Urinary bladder (tissue), 4 donors: ENCODE results near the gene IER3IP1. TPM values are rescaled to one million over a fixed set of nuclear protein-coding genes. Genes with fewer than 3 reads are reported as not detected.

ENCODE experiments used
- DNase-seq: peaks from one replicate; pipeline ENCODE4 v3.0.0-alpha.2; 2015; ENCODE audit errors: extremely low spot score
- H3K27ac ChIP-seq: one replicate; pipeline ENCODE4 v1.5.1; 2013; ENCODE audit warnings: low read depth, mild to moderate bottlenecking, moderate library complexity
- H3K36me3 ChIP-seq: one replicate; pipeline ENCODE4 v1.6.1; 2013; ENCODE audit warnings: mild to moderate bottlenecking, moderate library complexity; ENCODE audit not compliant: insufficient read depth
- H3K4me1 ChIP-seq: one replicate; pipeline ENCODE4 v1.6.1; 2013; ENCODE audit warnings: mild to moderate bottlenecking, moderate library complexity; ENCODE audit not compliant: insufficient read depth
- H3K4me3 ChIP-seq: one replicate; pipeline ENCODE4 v1.5.1; 2013; ENCODE audit warnings: low read depth, low read length
- WGBS: extraction: QIAGEN DNeasy Blood & Tissue Kit; methylation state at CpG from one replicate; pipeline ENCODE4 v1.1.7; 2013; 5-methylcytosine and 5-hydroxymethylcytosine counted together
- polyA plus RNA-seq: library from polyadenylated mRNA; stranded (reverse); fragments of 200-250 nt; gene quantifications from one replicate; pipeline ENCODE4 v1.2.3, GENCODE V29; 2013
- total RNA-seq: library from RNA; depleted of rRNA; stranded (reverse); fragments of >200 nt; gene quantifications from one replicate; pipeline ENCODE4 v1.2.3, GENCODE V29; 2014
- donor health status: healthy with polysubstance abuse.
- donor health status: healthy.

IER3IP1 gene
- total and polyA plus RNA-seq, 2 donors = 12.9 to 31.4 TPM

DNA sequence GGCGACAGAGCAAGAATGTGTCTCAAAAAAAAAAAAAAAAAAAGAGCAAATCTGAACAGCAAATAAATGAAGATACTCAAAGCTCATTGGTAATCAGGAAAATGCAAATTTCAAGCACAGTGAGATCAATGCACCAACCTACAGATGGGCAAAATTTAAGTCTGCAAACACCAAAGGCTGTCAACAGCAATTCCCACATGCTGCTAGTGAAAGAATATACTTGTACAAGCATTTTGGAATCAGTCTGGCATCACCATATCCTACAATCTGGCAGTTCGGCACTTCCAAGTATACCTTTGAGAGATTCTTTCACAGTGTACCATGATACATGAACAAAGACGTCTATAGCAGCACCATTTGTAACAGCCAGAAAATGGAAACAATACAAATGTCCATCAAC lies 30.0 kb downstream of the IER3IP1 start:
- no peak overlapping the region for H3K4me3 ChIP-seq
- DNase-seq = no peak
- H3K4me1 ChIP-seq = no peaks in the 10 kb centered on the region
- no peaks in the 10 kb centered on the region for H3K36me3 ChIP-seq
- H3K27ac ChIP-seq = no peak overlapping the region
- whole genome bisulfite sequencing = 95% methylated on average over 3 of the region's 3 CpGs

DNA sequence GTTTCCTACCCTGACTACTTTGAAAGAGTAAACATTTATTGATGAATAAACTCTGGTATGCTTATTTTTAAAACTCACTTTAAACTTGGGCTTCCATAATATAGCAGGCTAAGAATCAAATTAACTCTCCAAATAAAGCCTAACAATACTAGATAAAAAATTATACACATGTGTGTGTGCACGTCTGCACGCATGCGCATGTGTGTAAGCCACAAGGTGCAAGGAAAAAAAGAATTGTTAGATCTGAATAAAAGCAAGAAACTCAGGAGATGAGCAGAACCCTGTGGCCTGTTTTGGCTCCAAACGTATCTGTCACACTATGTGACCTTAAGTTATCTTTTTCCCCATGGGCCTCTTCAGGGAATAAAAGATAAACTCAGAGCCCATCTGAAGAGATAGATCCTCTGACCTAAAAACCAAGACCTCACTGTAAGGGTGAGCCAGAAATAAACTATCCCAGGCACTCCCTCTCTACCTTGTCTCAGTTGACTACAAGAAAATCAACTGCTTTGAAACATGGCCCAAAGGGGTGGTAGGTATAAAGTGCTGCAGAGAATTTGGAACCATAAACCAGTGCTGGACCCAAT lies 32.2 kb downstream of the IER3IP1 start:
- WGBS = 93% methylated on average over 4 of the region's 4 CpGs
- DNase-seq = no peak
- H3K27ac ChIP-seq = no peak overlapping the region
- no peak overlapping the region for H3K4me3 ChIP-seq
- no peaks in the 10 kb centered on the region for H3K4me1 ChIP-seq
- H3K36me3 ChIP-seq = no peaks in the 10 kb centered on the region

DNA sequence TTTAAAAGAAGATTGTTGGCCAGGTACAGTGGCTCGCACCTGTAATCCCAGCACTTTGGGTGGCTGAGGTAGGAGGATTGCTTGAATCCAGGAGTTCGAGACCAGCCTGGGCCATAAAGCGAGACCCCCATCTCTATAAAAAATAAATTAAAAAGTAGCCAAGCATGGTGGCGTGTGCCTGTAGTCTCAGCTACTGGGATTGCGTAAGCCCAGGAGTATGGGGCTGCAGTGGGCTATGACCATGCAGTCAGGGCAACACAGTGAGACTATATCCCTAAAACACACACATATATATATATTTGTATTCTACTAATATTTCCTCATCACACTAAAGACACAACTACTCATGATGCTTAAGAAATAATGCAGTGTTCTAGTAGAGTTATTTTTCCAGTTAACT lies 33.0 kb downstream of the IER3IP1 start:
- no peak for DNase-seq
- WGBS = 98% methylated on average over 5 of the region's 5 CpGs

DNA sequence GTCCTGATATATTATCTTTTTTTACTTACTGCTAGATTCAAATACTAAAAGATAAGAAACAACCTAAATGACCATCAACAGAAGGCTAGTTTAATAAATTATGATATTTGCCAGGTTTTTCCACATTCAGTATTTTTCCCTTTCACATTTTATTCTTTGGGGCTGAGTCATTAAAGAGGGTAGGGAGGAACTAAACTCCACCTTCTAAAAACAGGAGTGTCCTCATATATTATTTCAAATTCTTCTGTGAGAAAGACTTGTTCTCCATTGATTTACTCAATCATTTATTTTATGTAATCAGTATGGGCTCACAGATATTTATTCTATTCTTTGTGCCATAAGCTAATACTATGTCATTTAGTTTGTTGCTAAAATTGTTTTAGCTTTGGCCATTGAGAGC lies 34.9 kb downstream of the IER3IP1 start:
- no peak for DNase-seq
- Histone ChIP-seq H3K36me3 (no peaks in the 10 kb centered on the region), H3K4me1 (no peaks in the 10 kb centered on the region), H3K27ac (no peak overlapping the region), H3K4me3 (no peak overlapping the region)

More for the DNA sequence above, 33.0 kb downstream of the IER3IP1 start:
- H3K36me3 ChIP-seq = no peaks in the 10 kb centered on the region
- H3K4me3 ChIP-seq = no peak overlapping the region
- no peak overlapping the region for H3K27ac ChIP-seq
- H3K4me1 ChIP-seq = no peaks in the 10 kb centered on the region

DNA sequence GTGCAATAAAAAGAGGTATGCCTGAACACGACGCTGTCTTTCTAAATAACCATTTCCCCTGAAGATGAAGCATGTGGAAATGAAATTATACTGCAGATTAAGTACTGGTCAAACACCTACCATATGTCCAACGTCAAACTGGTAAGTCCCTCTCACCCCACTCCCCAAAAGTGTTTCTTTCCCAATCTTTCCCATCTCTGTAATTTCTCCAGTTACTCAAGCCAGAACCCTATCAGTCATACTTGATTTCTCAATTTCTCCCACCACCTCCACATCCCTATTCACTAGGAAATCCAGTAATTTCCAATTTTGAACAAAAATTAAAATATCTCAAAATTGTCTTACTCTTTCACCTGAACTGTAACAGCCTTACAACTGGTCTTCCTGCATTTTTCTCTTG lies 55.0 kb downstream of the IER3IP1 start:
- H3K27ac ChIP-seq = no peak overlapping the region
- no peaks in the 10 kb centered on the region for H3K4me1 ChIP-seq
- DNase-seq = no peak
- peaks cover 2% of the 10 kb centered on the region for H3K36me3 ChIP-seq
- H3K4me3 ChIP-seq = no peak overlapping the region
- WGBS = 94% methylated on average over 3 of the region's 3 CpGs

DNA sequence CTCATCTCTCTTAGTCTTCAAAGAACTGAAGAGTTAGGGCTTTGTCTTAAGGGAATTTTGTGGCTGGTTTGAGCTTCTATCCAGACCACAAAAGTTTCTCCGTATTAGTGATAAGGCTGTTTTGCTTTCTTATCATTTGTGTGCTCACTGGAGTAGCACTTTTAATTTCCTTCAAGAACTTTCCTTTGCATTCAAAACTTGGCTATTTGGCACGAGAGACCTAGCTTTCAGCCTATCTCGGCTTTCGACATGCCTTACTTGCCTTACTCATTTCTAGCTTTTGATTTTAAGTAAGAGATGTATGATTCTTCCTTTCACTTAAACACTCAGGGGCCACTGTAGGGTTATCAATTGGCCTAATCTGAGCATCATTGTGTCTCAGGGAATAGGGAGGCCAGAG lies 55.7 kb downstream of the IER3IP1 start:
- Histone ChIP-seq H3K27ac (no peak overlapping the region), H3K36me3 (peaks cover 2% of the 10 kb centered on the region), H3K4me1 (no peaks in the 10 kb centered on the region), H3K4me3 (no peak overlapping the region)
- 83% methylated on average over 4 of the region's 4 CpGs for WGBS
- DNase-seq = no peak

DNA sequence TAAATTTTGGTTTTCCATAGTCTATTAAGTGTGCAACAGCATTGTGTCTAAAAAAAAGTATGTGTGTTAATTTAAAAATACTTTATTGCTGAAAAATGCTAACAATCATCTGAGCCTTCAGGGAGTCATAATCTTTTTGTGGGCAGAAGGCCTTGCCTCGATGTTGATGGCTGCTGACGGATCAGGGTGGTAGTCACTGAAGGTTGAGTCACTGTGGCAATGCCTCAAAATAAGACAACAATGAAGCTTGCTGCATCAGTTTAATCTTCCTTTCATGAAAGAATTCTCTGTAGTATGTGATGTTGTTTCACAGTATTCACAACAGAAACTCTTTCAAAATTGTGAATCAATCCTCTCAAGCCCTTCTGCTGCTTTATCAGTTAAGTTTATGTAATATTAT lies 57.2 kb downstream of the IER3IP1 start:
- no peaks in the 10 kb centered on the region for H3K4me1 ChIP-seq
- no peak overlapping the region for H3K27ac ChIP-seq
- no peak for DNase-seq
- peaks cover 2% of the 10 kb centered on the region for H3K36me3 ChIP-seq
- H3K4me3 ChIP-seq = no peak overlapping the region
- WGBS = 98% methylated on average over 2 of the region's 2 CpGs

DNA sequence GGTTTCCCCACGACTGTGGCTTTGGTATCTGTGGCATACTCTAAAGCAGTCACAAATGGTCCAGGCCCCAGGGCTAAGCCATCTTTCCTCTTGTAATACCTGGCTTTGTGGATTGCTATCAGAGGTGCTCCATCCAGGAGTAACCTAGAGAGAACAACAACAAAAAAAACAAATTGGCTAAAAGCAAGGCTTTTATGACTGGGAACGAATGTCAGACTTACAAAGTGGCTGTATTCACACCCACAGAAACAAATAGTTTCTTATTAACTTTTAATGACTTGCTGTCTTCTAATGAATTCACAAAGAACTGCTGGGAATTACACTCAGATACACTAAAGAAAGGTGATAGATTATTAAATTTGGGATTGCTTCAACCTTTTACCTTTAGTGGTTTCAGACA lies 61.0 kb downstream of the IER3IP1 start:
- no peak for DNase-seq
- 79% methylated on average over 2 of the region's 2 CpGs for WGBS
- Histone ChIP-seq H3K36me3 (peaks cover 2% of the 10 kb centered on the region), H3K4me1 (no peaks in the 10 kb centered on the region), H3K27ac (no peak overlapping the region), H3K4me3 (no peak overlapping the region)

DNA sequence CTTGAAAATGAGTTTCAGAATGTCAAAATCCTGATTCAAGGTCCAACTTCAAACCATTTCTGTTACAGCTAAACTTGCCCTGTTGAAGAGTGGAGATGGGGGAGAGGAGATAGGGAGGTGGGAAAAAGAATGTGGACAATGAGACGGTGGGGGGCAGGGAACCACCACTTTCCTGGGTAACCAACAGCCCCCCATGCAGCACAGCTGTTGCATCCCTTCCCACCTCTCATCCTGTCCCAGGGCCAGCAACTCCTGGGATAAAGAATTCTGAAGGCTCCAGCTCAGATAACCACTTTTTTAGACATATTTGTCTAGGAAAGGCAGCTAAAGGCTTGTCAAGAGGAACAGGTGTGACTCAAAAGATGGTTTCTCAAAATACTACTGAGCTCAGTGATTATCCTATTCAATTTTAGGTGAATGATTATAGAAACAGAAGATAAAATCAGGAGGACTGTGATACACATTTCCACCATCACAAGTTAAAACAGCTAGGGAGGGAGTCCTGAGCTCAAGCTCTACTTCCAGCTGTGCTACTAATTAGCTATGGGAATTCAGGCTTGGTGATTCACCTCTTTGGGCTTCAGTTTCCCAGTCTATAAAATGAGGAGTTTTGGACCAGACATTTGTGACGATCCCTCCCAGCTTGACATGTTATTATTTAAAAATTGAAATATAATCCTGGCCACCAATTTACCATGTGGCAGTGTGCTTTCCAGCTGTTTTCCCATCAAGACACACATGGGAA lies 62.2 kb downstream of the IER3IP1 start:
- peaks cover 2% of the 10 kb centered on the region for H3K36me3 ChIP-seq

DNA sequence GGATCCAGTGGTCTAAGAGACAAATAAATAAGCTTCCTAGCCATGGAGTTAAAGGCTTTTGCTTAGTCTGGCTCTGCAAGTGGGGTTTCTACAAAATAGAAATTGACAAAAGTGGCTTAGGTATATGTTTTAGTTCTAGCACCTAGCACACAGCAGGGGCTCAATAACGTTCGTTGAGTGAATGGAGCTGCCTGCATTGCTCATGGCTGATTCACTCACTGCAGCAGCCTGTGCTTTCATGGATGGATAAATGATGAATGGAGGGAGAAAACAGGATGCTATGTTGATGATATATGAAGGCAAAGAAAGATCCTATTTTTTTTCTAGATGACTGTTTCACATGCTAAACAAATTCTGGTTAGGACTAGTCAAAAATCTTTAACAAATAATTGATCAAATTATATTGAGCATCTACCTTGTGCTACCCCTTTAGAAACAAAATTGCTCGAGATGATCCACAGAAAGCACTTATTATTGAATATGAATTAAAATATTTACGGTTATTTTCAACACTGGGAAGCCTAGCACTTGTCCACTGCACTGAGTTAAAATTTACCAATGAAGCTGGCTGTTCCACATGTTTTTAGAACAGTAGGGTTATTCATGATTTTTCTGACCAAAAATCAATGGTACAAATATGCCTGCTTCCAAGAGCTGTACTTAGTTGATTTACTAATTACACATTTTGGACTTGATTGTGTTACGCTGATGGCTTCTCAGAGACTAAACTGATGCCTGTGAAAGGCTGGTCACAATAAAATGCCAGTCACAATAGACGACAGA lies 65.5 kb downstream of the IER3IP1 start:
- Histone ChIP-seq H3K36me3 (no peaks in the 10 kb centered on the region), H3K4me1 (no peaks in the 10 kb centered on the region), H3K27ac (no peak overlapping the region), H3K4me3 (no peak overlapping the region)
- no peak for DNase-seq
- 88% methylated on average over 6 of the region's 6 CpGs for WGBS

More for the DNA sequence above, 62.2 kb downstream of the IER3IP1 start:
- Histone ChIP-seq H3K4me1 (no peaks in the 10 kb centered on the region), H3K4me3 (no peak overlapping the region), H3K27ac (no peak overlapping the region)
- DNase-seq = no peak
- whole genome bisulfite sequencing = 85% methylated on average over 2 of the region's 2 CpGs

DNA sequence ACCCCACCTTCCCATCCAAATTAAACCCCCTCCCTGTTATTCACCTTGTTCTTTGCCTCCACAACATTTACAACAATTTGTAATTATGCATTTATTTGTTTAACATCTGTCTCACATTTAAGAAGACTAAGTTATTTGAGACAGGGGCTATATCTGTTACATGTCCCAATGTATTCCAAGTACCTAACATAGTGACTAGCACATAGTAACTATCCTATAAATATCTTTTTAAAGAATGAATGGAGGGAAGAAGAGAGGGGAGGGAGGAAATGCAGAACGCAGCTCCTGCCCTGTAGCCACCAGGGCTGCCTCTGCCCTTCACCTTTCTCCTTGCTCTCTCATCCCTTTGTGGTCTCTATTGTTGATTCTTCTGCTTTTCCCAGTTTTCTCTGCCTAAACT lies 66.4 kb downstream of the IER3IP1 start:
- 79% methylated on average over 1 of the region's 1 CpG for WGBS
- no peak overlapping the region for H3K27ac ChIP-seq
- no peak for DNase-seq
- no peaks in the 10 kb centered on the region for H3K36me3 ChIP-seq
- H3K4me3 ChIP-seq = no peak overlapping the region
- no peaks in the 10 kb centered on the region for H3K4me1 ChIP-seq

DNA sequence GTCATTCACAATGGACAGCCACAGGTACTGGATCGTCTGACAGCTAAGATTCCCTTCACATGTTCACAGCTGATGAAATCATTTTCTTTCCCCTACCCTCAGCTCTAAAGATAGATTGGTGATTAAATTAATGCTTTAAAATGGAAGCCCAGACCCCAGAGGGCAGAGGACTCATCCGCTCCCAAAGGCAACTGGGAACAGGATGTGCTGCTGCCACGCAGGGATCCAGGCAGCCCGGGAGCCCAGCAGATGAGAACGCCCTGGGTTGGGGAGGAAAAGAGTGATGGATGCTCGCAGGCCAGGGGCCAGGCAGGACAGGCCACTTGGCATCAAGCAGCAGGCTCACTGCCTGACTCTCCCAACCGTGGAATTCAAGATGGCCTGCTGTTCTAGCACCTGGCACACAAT lies 67.2 kb downstream of the IER3IP1 start:
- Histone ChIP-seq H3K4me1 (no peaks in the 10 kb centered on the region), H3K36me3 (no peaks in the 10 kb centered on the region), H3K27ac (no peak overlapping the region), H3K4me3 (no peak overlapping the region)
- DNase-seq = no peak
- WGBS = 88% methylated on average over 7 of the region's 7 CpGs

DNA sequence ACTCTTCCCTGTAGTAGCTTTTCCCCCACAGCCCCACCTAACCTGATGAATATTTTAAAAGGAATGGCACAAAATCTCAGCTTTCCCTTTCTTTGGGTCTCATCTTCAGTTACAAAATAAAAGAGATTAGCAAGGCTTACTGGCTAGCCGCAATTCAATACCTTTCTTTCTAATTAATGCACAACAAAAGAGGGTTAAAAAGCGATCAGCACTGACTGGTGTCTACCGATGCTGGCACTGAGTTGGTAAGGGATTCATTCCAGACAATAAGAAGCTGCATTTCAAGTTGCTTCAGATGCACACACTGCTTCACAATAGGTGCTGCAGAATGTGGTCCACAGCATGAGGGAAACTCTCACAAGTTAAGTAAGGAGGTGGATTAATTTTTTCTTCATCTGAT lies 67.8 kb downstream of the IER3IP1 start:
- no peak overlapping the region for H3K27ac ChIP-seq
- DNase-seq = no peak
- WGBS = 84% methylated on average over 3 of the region's 3 CpGs
- H3K4me1 ChIP-seq = no peaks in the 10 kb centered on the region
- no peaks in the 10 kb centered on the region for H3K36me3 ChIP-seq
- no peak overlapping the region for H3K4me3 ChIP-seq
